Omental fat pad (tissue), 4 donors: ENCODE data around the gene TBC1D2B. TPM values are rescaled to one million over a fixed set of nuclear protein-coding genes. Genes with fewer than 3 reads are reported as not detected.
"Not testable (repeated sequence)": the region's sequence is repeated elsewhere in the genome, so short reads cannot be mapped to it uniquely, and the experiment has no call there.

Source experiments
- ATAC-seq: fragments of 150-250 bp; one replicate; pipeline ENCODE4 v1.9.1; 2016; ENCODE audit warnings: mild to moderate bottlenecking, moderate library complexity; ENCODE audit not compliant: low FRiP score
- DNase-seq: peaks from one replicate; pipeline ENCODE4 v3.0.0-alpha.2; 2019; ENCODE audit warnings: low spot score
- CTCF ChIP-seq, 3 donors: fragments of 450-650 bp; IDR thresholded peaks; one replicate each; pipeline ENCODE4 v1.5.1; 2016 to 2017; ENCODE audit warnings: antibody characterized with exemption in 3 of 3, mild to moderate bottlenecking in 3 of 3, moderate library complexity in 2 of 3
- total RNA-seq, 4 donors: library from RNA; depleted of rRNA; stranded (reverse); fragments of >200 nt; gene quantifications; one replicate each; pipeline ENCODE4 v1.1.0, GENCODE V29; 2016

Gene TBC1D2B
- total RNA-seq, 4 donors from 2014 or later, result 50.3 to 134 (median 95.5) TPM

GRCh38 chr15:77983708-77984445 lies 93.6 kb downstream of the TBC1D2B start:
- DNase-seq (no peak), ATAC-seq (no peak)
- TF ChIP-seq CTCF (IDR thresholded peaks at IDR 0.05), result no peak

GRCh38 chr15:77983091-77983707 lies 94.3 kb downstream of the TBC1D2B start:
- no peak for ATAC-seq
- no peak for TF ChIP-seq CTCF (IDR thresholded peaks at IDR 0.05)
- no peak for DNase-seq

GRCh38 chr15:77982127-77982490 lies 95.4 kb downstream of the TBC1D2B start:
- ATAC-seq, result no peak
- DNase-seq, result no peak
- no peak for TF ChIP-seq CTCF (IDR thresholded peaks at IDR 0.05)

- no peak for TF ChIP-seq CTCF (IDR thresholded peaks at IDR 0.05)
- no peak for DNase-seq
Measured at GRCh38 chr15:77981281-77982126, 96.0 kb downstream of the TBC1D2B start.

GRCh38 chr15:77980674-77981073 lies 96.8 kb downstream of the TBC1D2B start:
- not testable (repeated sequence) for ATAC-seq, DNase-seq

More at GRCh38 chr15:77981281-77982126, 96.0 kb downstream of the TBC1D2B start:
- ATAC-seq, result no peak

- no peak for TF ChIP-seq CTCF (IDR thresholded peaks at IDR 0.05)
- DNase-seq (no peak), ATAC-seq (no peak)
Measured at GRCh38 chr15:77980098-77980497, 97.4 kb downstream of the TBC1D2B start.

- ATAC-seq, DNase-seq: not testable (repeated sequence)
Measured at GRCh38 chr15:77979157-77979556, 98.4 kb downstream of the TBC1D2B start.

GRCh38 chr15:77978759-77979145 lies 98.8 kb downstream of the TBC1D2B start:
- not testable (repeated sequence) for ATAC-seq, DNase-seq

- not testable (repeated sequence) for ATAC-seq
Measured at GRCh38 chr15:77977903-77978758, 99.4 kb downstream of the TBC1D2B start.

GRCh38 chr15:77976760-77977525 lies 100.6 kb downstream of the TBC1D2B start:
- DNase-seq, ATAC-seq: not testable (repeated sequence)

More at GRCh38 chr15:77977903-77978758, 99.4 kb downstream of the TBC1D2B start:
- not testable (repeated sequence) for DNase-seq

GRCh38 chr15:77976095-77976450 lies 101.4 kb downstream of the TBC1D2B start:
- ATAC-seq, DNase-seq: not testable (repeated sequence)
